ENCODE measurements around the gene EXOC2. TPM values are rescaled to one million over a fixed set of nuclear protein-coding genes. Genes with fewer than 3 reads are reported as not detected.

EXOC2 gene
- total RNA-seq, 4 donors from 2014 or later = 17.8 to 24.8 (median 21.4) TPM

DNA sequence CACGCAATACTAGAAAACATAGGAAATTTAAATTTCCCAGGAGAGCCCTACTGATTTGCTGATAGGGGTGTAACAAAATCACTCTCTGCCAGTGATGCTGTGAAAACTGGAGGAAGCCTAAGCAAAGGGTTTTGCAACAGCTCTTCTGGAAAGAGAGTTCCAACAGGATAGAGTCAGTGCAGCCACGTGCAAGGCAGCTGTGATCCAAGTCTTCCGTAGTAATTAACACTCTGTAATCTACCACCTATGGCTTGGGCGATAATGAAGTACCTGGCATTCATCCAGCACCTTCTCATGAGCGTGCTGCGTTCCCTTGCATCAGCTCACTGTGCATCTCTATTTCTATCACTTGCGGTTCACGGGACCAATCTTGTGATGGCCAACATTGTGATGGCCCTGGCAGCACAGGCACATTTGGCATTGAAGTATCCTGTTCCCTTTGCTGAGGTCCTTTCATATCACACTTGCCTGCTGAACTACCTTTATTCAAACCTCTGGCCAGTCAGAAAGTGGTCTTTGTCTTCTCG lies 253.2 kb downstream of the EXOC2 start:
- WGBS, 2 donors = 74 to 81% methylated on average over 8 to 9 of the region's 9 CpGs
- no peaks in the 10 kb centered on the region for H3K4me1 ChIP-seq
- TF ChIP-seq, protein P1, sequence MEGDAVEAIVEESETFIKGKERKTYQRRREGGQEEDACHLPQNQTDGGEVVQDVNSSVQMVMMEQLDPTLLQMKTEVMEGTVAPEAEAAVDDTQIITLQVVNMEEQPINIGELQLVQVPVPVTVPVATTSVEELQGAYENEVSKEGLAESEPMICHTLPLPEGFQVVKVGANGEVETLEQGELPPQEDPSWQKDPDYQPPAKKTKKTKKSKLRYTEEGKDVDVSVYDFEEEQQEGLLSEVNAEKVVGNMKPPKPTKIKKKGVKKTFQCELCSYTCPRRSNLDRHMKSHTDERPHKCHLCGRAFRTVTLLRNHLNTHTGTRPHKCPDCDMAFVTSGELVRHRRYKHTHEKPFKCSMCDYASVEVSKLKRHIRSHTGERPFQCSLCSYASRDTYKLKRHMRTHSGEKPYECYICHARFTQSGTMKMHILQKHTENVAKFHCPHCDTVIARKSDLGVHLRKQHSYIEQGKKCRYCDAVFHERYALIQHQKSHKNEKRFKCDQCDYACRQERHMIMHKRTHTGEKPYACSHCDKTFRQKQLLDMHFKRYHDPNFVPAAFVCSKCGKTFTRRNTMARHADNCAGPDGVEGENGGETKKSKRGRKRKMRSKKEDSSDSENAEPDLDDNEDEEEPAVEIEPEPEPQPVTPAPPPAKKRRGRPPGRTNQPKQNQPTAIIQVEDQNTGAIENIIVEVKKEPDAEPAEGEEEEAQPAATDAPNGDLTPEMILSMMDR (IDR thresholded peaks at IDR 0.05) = no peak
- TF ChIP-seq POLR2A (IDR thresholded peaks at IDR 0.05) = no peak
- H3K36me3 ChIP-seq = no peaks in the 10 kb centered on the region
- intact Hi-C loops (cut with DNase I) = no loop called here
- H3K9me3 ChIP-seq = no peaks in the 10 kb centered on the region
- DNase-seq = no peak
- no peak overlapping the region for H3K27ac ChIP-seq
- no peak overlapping the region for H3K4me3 ChIP-seq
- peaks cover 0 to 25% (median 0%) of the 10 kb centered on the region in 4 donors for H3K27me3 ChIP-seq

DNA sequence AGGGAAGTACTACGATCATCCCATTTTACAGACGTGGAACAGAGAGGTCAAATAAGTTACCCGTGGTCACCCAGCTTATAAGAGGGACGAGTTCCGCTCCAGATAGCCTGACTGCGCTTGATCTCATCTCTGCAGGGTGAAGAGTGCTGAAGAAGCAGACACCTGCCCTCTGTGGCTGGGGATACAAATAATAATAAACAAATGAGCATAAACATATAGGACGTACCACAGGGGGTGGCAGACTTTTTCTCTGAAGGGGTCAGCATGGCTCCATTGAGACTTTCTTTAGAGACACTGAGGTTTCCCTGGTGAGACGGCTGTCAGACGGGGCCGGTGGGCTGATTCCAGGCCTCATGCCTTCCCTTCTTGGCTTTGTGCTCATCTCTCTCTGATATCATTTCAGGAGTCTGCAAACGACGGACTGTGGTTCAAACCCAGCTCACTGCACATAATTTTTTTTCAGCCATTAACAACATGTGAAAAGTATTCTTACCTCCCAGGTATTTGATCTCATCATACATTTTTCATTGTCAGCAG lies 254.2 kb downstream of the EXOC2 start:
- WGBS, 2 donors = 75 to 78% methylated on average over 11 to 12 of the region's 12 CpGs

DNA sequence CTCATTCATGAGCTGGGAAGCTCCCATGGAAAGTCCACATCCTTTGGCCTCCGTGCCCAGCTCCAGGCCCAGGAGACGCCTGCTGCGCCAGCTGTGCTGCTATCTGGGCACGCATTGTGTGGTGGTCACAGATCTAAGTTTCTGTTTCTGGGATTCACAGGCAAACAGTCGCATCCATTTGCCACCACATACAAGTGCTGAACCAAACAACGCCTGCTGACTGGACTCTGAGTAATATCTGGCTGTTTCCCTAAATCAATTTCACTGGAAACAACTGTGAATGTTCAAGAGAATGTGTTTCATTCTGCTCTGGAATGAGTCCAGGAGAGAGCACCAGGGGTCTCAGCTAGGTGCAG lies 255.9 kb downstream of the EXOC2 start:
- Histone ChIP-seq H3K27me3 (peaks cover 0 to 13% (median 0%) of the 10 kb centered on the region in 4 donors), H3K4me1 (no peaks in the 10 kb centered on the region), H3K27ac (no peak overlapping the region), H3K4me3 (no peak overlapping the region), H3K9me3 (no peaks in the 10 kb centered on the region), H3K36me3 (no peaks in the 10 kb centered on the region)
- intact Hi-C loops (cut with DNase I) = no loop called here
- TF ChIP-seq, protein P1 (IDR thresholded peaks at IDR 0.05) = no peak
- TF ChIP-seq POLR2A (IDR thresholded peaks at IDR 0.05) = no peak
- WGBS, 2 donors = 90% methylated on average over 2 to 6 of the region's 6 CpGs
- no peak for DNase-seq

More for the DNA sequence above, 254.2 kb downstream of the EXOC2 start:
- Histone ChIP-seq H3K4me1 (no peaks in the 10 kb centered on the region), H3K4me3 (no peak overlapping the region), H3K27me3 (peaks cover 0 to 19% (median 0%) of the 10 kb centered on the region in 4 donors), H3K27ac (no peak overlapping the region), H3K9me3 (no peaks in the 10 kb centered on the region), H3K36me3 (no peaks in the 10 kb centered on the region)
- DNase-seq = no peak
- intact Hi-C loops (cut with DNase I) = no loop called here
- no peak for TF ChIP-seq POLR2A (IDR thresholded peaks at IDR 0.05)
- TF ChIP-seq, protein P1 (IDR thresholded peaks at IDR 0.05) = no peak

DNA sequence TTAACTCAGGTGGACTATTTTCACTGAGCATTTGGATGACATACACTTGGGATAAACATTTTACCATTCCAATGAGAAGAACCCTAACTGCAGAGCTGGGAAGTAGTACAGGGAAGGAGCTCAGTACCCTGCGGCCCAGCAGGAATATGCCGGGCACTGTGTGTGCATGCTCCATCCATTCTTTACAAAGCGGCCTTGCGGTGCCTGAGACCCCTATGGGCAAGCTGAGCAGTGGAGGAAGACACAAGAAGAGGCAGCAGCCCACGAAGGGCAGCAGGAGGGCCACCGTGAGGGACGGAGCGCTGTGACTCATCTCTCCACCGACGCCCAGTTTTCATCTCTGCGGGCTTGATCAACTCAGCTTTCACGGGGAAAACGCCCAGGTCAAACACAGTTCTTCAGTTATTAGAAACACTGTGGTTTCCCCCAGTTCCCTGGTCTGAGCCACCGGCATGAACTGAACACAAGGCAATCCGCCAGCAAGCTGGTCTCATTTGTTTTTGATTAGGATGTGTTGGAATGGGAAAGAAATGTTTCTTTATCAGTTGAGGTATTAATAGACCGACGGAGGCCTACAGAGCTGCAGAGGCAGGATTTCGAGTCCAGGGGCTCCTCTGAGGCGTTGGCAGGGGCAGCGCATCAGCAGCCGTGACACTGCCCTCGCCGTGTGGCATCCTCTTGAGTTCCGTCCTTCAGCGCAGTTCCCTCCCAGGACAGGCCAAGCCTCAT lies 256.5 kb downstream of the EXOC2 start:
- H3K27ac ChIP-seq = no peak overlapping the region
- peaks cover 0 to 10% (median 0%) of the 10 kb centered on the region in 4 donors for H3K27me3 ChIP-seq
- intact Hi-C loops (cut with DNase I) = no loop called here
- TF ChIP-seq, protein P1 (IDR thresholded peaks at IDR 0.05) = no peak
- TF ChIP-seq POLR2A (IDR thresholded peaks at IDR 0.05) = no peak
- DNase-seq = no peak
- WGBS, 2 donors = 72 to 84% methylated on average over 13 to 16 of the region's 25 CpGs
- no peaks in the 10 kb centered on the region for H3K36me3 ChIP-seq
- H3K4me1 ChIP-seq = no peaks in the 10 kb centered on the region
- no peaks in the 10 kb centered on the region for H3K9me3 ChIP-seq
- H3K4me3 ChIP-seq = no peak overlapping the region
